HepG2 (cell line): ENCODE results near the gene MON1A. TPM values are rescaled to one million over a fixed set of nuclear protein-coding genes. Genes with fewer than 3 reads are reported as not detected.
A peak's percentile ranks its signal among the peaks of the same experiment; 100 is the strongest.

Experiments used
- ATAC-seq: fragments of 200-7000 bp; cut with Tn5 transposase; 3 replicates; pipeline ENCODE4 v1.9.1; 2020; ENCODE audit warnings: mild to moderate bottlenecking, moderate library complexity
- BruUV-seq: library from RNA; stranded (reverse); fragments of 400-500 nt; replicated peaks from 2 replicates; lab custom pipeline; 2021; lab: Mats Ljungman, UMichigan
- CTCF ChIA-PET: fragments of 300-600 bp; formaldehyde crosslinking; extraction: SDS; loops from one replicate; lab custom pipeline; 2021; ENCODE audit warnings: low total read pairs, inconsistent platforms, low intra/inter-chr PET ratio; lab: Yijun Ruan, JAX
- POLR2A ChIA-PET: fragments of 350-600 bp; sonication (Branson Sonifier 250); formaldehyde crosslinking; loops from one replicate; lab custom pipeline; 2020; ENCODE audit warnings: antibody characterized with exemption, inconsistent platforms; lab: Yijun Ruan, JAX
- DNase-seq: peaks from one replicate; pipeline ENCODE4 v3.0.0-alpha.2; 2015; ENCODE audit warnings: low spot score
- FAIRE-seq: peaks from 3 replicates; lab custom pipeline; 2011; peaks lifted over from hg19 to GRCh38; lab: Jason Lieb, UNC
- H2AFZ ChIP-seq: one replicate; pipeline ENCODE4 v1.6.1; 2011; ENCODE audit warnings: low read length, inconsistent platforms
- H3K27ac ChIP-seq: fragments of 300-600 bp; 3 replicates; pipeline ENCODE4 v1.8.0; 2011; ENCODE audit warnings: mixed run types, mild to moderate bottlenecking, mixed read lengths, low read length, inconsistent platforms; ENCODE audit not compliant: insufficient read depth; ENCODE audit errors: extremely low read length
- H3K27me3 ChIP-seq, 2 experiments: fragments of 200-600 bp in 1 of 2; 2 replicates in 1 of 2; 3 replicates in 1 of 2; pipeline versions ENCODE4 v1.6.0 to v1.8.0; 2011; ENCODE audit warnings: low read length in 2 of 2, mild to moderate bottlenecking in 2 of 2, moderate library complexity in 2 of 2, inconsistent platforms in 1 of 2; ENCODE audit not compliant: insufficient read depth in 2 of 2, control insufficient read depth in 1 of 2
- H3K36me3 ChIP-seq, 2 experiments: fragments of 200-600 bp in 1 of 2; replicated peaks in 1 of 2; 2 replicates in 1 of 2; 3 replicates in 1 of 2; pipeline versions ENCODE4 v1.5.1 to v1.8.0; 2011; ENCODE audit warnings: low read length in 2 of 2, inconsistent platforms in 1 of 2; ENCODE audit not compliant: insufficient read depth in 2 of 2, control insufficient read depth in 1 of 2
- H3K4me1 ChIP-seq: 2 replicates; pipeline ENCODE4 v1.5.1; 2012; ENCODE audit warnings: low read length, inconsistent platforms; ENCODE audit not compliant: insufficient read depth
- H3K4me2 ChIP-seq: 2 replicates; pipeline ENCODE4 v1.6.0; 2011; ENCODE audit warnings: low read depth, low read length, inconsistent platforms
- H3K4me3 ChIP-seq, 3 experiments: fragments of 200-600 bp in 1 of 3; sonication (generic), shearing (Covaris generic) in 1 of 3; replicated peaks in 1 of 3; 2 replicates each; pipeline ENCODE4 v1.5.1; 2011 to 2016; ENCODE audit warnings: low read length in 3 of 3, inconsistent platforms in 2 of 3, low read depth in 2 of 3, mild to moderate bottlenecking in 2 of 3, control low read depth in 1 of 3, mixed read lengths in 1 of 3; ENCODE audit not compliant: insufficient read depth in 1 of 3
- H3K79me2 ChIP-seq: one replicate; pipeline ENCODE4 v1.6.1; 2011; ENCODE audit warnings: low read length, inconsistent platforms; ENCODE audit not compliant: insufficient read depth
- H3K9ac ChIP-seq: 2 replicates; pipeline ENCODE4 v1.6.0; 2011; ENCODE audit warnings: mild to moderate bottlenecking, low read depth, low read length, inconsistent platforms; ENCODE audit not compliant: insufficient read depth
- H3K9me3 ChIP-seq: 2 replicates; pipeline ENCODE4 v1.5.1; 2012; ENCODE audit warnings: mild to moderate bottlenecking, low read length
- H4K20me1 ChIP-seq: 2 replicates; pipeline ENCODE4 v1.6.0; 2011; ENCODE audit warnings: inconsistent platforms, mild to moderate bottlenecking, low read length, moderate library complexity; ENCODE audit not compliant: insufficient read depth
- BCL3 ChIP-seq: sonication (generic); formaldehyde crosslinking; IDR thresholded peaks from 2 replicates; pipeline ENCODE4 v1.5.1; 2020; ENCODE audit warnings: mild to moderate bottlenecking, missing genetic modification reagents, moderate library complexity
- CREB1 ChIP-seq, 2 experiments: fragments of 450-650 bp in 1 of 2; IDR thresholded peaks; 2 replicates each; pipeline ENCODE4 v1.6.1; 2016 to 2017; ENCODE audit warnings: control low read depth in 1 of 2, mild to moderate bottlenecking in 1 of 2, missing compliant biosample characterization in 1 of 2, missing genetic modification characterization in 1 of 2
- HHEX ChIP-seq: IDR thresholded peaks from 2 replicates; pipeline ENCODE4 v1.6.1; 2016; ENCODE audit warnings: control low read depth
- HOXA3 ChIP-seq: sonication (generic); formaldehyde crosslinking; IDR thresholded peaks from 2 replicates; pipeline ENCODE4 v1.5.0; 2020; ENCODE audit warnings: missing genetic modification reagents
- IKZF4 ChIP-seq: sonication (generic); formaldehyde crosslinking; IDR thresholded peaks from 2 replicates; pipeline ENCODE4 v1.5.1; 2020; ENCODE audit warnings: borderline replicate concordance, mild to moderate bottlenecking, low read depth, missing genetic modification reagents; ENCODE audit errors: not compliant biosample characterization
- MIER3 ChIP-seq: IDR thresholded peaks from 2 replicates; pipeline ENCODE4 v1.6.1; 2016; ENCODE audit warnings: missing compliant biosample characterization, borderline replicate concordance
- MIXL1 ChIP-seq: IDR thresholded peaks from 2 replicates; pipeline ENCODE4 v1.6.1; 2016
- MTF2 ChIP-seq: sonication (generic); formaldehyde crosslinking; IDR thresholded peaks from 2 replicates; pipeline ENCODE4 v1.5.0; 2020; ENCODE audit warnings: missing genetic modification reagents, borderline replicate concordance
- RAD21 ChIP-seq: fragments of 450-650 bp; formaldehyde crosslinking; IDR thresholded peaks from 2 replicates; pipeline ENCODE4 v1.5.0; 2020; ENCODE audit warnings: mild to moderate bottlenecking
- ZFP41 ChIP-seq: sonication (generic); formaldehyde crosslinking; IDR thresholded peaks from 2 replicates; pipeline ENCODE4 v1.4.0; 2020; ENCODE audit warnings: mild to moderate bottlenecking, missing genetic modification reagents, borderline replicate concordance
- ZNF263 ChIP-seq: sonication (generic); formaldehyde crosslinking; IDR thresholded peaks from 2 replicates; pipeline ENCODE4 v1.4.0; 2020; ENCODE audit warnings: missing genetic modification reagents
- ZNF333 ChIP-seq: sonication (generic); formaldehyde crosslinking; IDR thresholded peaks from 2 replicates; pipeline ENCODE4 v1.4.0; 2020; ENCODE audit warnings: mild to moderate bottlenecking, missing genetic modification reagents, borderline replicate concordance
- ZNF468 ChIP-seq: sonication (generic); formaldehyde crosslinking; IDR thresholded peaks from 2 replicates; pipeline ENCODE4 v1.8.0; 2022; ENCODE audit warnings: mild to moderate bottlenecking, moderate library complexity, missing genetic modification reagents
- ZNF598 ChIP-seq: sonication (generic); formaldehyde crosslinking; IDR thresholded peaks from 2 replicates; pipeline ENCODE4 v1.5.1; 2020; ENCODE audit warnings: mild to moderate bottlenecking, missing genetic modification reagents, borderline replicate concordance
- WGBS: methylation state at CpG from one replicate; pipeline ENCODE4 v1.1.6; 2017; ENCODE audit warnings: low lambda C conversion rate; 5-methylcytosine and 5-hydroxymethylcytosine counted together
- in situ Hi-C: cut with HindIII; loops from 2 replicates; pipeline ENCODE4 v1.10.0; 2017; ENCODE audit warnings: low pct_unique_long_range_greater_than_20kb; ENCODE audit not compliant: extremely low pct_ligation_motif_present
- intact Hi-C: fragments of 100-400 bp; cut with micrococcal nuclease; formaldehyde crosslinking; loops from one replicate; pipeline ENCODE4 v1.10.0; 2022; ENCODE audit not compliant: unreplicated experiment
- polyA plus RNA-seq, 8 experiments: library from polyadenylated mRNA; depleted of rRNA in 3 of 8; stranded (reverse) in 7 of 8; unstranded in 1 of 8; fragments of >200 nt; fragmentation: Illumina TruSeq in 4 of 8; extraction: Trizol in 4 of 8; gene quantifications; 2 replicates each; pipeline versions ENCODE4 v1.2.1 to v1.2.3, GENCODE V29; 2011 to 2016; ENCODE audit warnings: low read depth in 4 of 8, missing spikeins in 1 of 8, mixed read lengths in 1 of 8; ENCODE audit not compliant: insufficient read depth in 1 of 8
- total RNA-seq, 5 experiments: library from RNA; depleted of rRNA; stranded (reverse); fragments of >200 nt; fragmentation: Illumina TruSeq; extraction: Trizol; gene quantifications; 2 replicates each; pipeline ENCODE4 v1.2.3, GENCODE V29; 2016; ENCODE audit warnings: low read depth in 1 of 5
- TF ChIP-seq, protein P1 (sequence below): sonication (generic); formaldehyde crosslinking; IDR thresholded peaks from 2 replicates; pipeline ENCODE4 v1.4.0; 2020; ENCODE audit warnings: missing genetic modification reagents
- TF ChIP-seq, protein P2 (sequence below): sonication (generic); formaldehyde crosslinking; conservative IDR thresholded peaks from 2 replicates; pipeline ENCODE4 v1.4.0; 2020; ENCODE audit warnings: mild to moderate bottlenecking, missing genetic modification reagents, moderate library complexity

Gene MON1A
- total and polyA plus RNA-seq, 2 of the 13 experiments (the other 11 are each of a cell fraction or from before 2014, with no cell fraction given) = 4.6 to 9.0 TPM

DNA sequence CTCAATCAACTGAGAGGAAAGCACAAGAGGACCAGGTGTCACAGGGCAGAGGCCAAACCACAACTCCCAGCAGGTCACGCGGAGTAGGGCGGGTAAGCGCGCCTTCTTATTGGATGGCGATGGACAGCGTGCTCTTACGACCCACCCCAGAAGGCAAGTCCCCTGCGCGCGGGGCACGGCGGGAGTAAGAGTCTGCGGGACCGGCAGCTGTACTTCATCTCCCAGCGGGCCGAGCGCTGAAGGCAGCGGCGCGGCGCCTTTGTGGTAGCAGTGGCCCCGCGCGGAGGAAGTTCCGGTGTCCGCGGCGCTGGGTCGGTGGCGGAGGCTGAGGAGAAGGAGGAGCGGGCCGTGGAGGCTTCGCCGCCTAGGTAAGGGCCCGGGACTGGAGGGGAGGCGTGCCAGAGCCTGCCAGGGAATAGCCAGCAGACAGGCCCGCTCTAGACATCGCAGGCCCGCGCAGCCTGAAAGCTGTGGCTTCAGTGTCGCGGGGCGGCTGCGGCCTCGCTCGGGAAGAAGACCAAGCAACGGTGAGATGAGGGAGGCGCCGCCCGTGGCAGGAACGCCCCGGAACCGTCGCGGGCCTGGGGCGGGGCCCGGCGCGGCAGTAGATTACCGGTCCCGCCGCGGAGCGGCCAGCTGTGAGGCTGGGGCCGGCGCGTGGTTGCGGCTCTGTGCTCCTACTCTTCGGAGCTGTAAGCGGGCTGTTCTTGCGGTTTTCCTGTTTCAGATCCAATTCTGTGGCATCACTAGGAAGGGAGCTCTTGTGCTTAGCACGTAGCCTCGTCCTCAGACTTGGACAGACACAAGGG lies 10.5 kb upstream of the MON1A start, which contains the start of gene RBM6:
TSS of gene RBM6 (plus strand) at position 293 of the 809 bp plus-strand sequence. CDS start 22,492 bp downstream, outside the sequence.
- CTCF ChIA-PET = interaction anchor here (1.3 kb wide), 1 partner anchor 10 kb away, joined by 3 read pairs; the partner anchor contains the start of gene MON1A
- no peaks in the 10 kb centered on the region for H3K9me3 ChIP-seq
- FAIRE-seq = peak; percentile 92
- peaks cover 35% of the 10 kb centered on the region for H3K4me1 ChIP-seq
- peaks cover 0 to 2% of the 10 kb centered on the region in 2 experiments; a peak in 2 of 5 replicates for H3K27me3 ChIP-seq
- DNase-seq = peak; percentile 97
- peak within 1 kb of the TSS; percentile 90 for H3K9ac ChIP-seq
- H2AFZ ChIP-seq = peak within 1 kb of the TSS; percentile 42
- ATAC-seq = peak; percentile 97
- H3K79me2 ChIP-seq = peaks cover 42% of the 10 kb centered on the region
- POLR2A ChIA-PET = interaction anchor here (0.5 to 3.7 kb wide), 13 partner anchors 9 to 1559 kb away, joined by 3 to 93 read pairs (median 3); partner anchors contain the start of genes MON1A, QRICH1 and RBM5
- peak within 1 kb of the TSS; percentile 92 for H3K4me2 ChIP-seq
- TSS peak; percentile 81 for BruUV-seq
- H3K27ac ChIP-seq = peak within 1 kb of the TSS; percentile 95
- no peaks in the 10 kb centered on the region for H3K36me3 ChIP-seq
- 0% methylated on average over 16 of the region's 74 CpGs for WGBS
- in situ Hi-C loops (no loop called here), intact Hi-C loops (loop anchor here (1.0 kb wide), 1 partner anchor 10 kb away; no protein-coding TSS in a partner anchor)
- H3K4me3 ChIP-seq = peak within 1 kb of the TSS; percentile 84 to 94 (median 93)
- H4K20me1 ChIP-seq = peaks cover 17% of the 10 kb centered on the region
- TF ChIP-seq BCL3 (CRISPR knock-in tag) = peak; percentile 82
- no peak for TF ChIP-seq IKZF4 (CRISPR knock-in tag)
- TF ChIP-seq ZNF263 = peak; percentile 65; the same call in 1 of the 2 replicates
- TF ChIP-seq RAD21 (CRISPR knock-in tag) = peak; percentile 39; the same call in 1 of the 2 replicates
- peak; percentile 54; the same call in 1 of the 2 replicates for TF ChIP-seq MIER3 (CRISPR knock-in tag)
- TF ChIP-seq CREB1 (IDR thresholded peaks at IDR 0.05) = peak; percentile 76
- TF ChIP-seq CREB1 (CRISPR knock-in tag; IDR thresholded peaks at IDR 0.05) = peak; percentile 95
- peak; percentile 89 for TF ChIP-seq ZNF333
- no peak; the same call in 1 of the 2 replicates for TF ChIP-seq ZNF598
- 0 out of 2 replicates have a peak, but pooled peaks have one; percentile 30 for TF ChIP-seq ZNF468 (CRISPR knock-in tag)
- TF ChIP-seq HOXA3 (CRISPR knock-in tag) = peak; percentile 94
- TF ChIP-seq HHEX (CRISPR knock-in tag) = no peak
- TF ChIP-seq MTF2 (CRISPR knock-in tag) = peak; percentile 81; the same call in 1 of the 2 replicates
- TF ChIP-seq, protein P1, sequence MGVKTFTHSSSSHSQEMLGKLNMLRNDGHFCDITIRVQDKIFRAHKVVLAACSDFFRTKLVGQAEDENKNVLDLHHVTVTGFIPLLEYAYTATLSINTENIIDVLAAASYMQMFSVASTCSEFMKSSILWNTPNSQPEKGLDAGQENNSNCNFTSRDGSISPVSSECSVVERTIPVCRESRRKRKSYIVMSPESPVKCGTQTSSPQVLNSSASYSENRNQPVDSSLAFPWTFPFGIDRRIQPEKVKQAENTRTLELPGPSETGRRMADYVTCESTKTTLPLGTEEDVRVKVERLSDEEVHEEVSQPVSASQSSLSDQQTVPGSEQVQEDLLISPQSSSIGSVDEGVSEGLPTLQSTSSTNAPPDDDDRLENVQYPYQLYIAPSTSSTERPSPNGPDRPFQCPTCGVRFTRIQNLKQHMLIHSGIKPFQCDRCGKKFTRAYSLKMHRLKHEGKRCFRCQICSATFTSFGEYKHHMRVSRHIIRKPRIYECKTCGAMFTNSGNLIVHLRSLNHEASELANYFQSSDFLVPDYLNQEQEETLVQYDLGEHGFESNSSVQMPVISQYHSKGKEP (CRISPR knock-in tag) = no peak
- TF ChIP-seq ZFP41 (CRISPR knock-in tag) = no peak
- TF ChIP-seq, protein P2, sequence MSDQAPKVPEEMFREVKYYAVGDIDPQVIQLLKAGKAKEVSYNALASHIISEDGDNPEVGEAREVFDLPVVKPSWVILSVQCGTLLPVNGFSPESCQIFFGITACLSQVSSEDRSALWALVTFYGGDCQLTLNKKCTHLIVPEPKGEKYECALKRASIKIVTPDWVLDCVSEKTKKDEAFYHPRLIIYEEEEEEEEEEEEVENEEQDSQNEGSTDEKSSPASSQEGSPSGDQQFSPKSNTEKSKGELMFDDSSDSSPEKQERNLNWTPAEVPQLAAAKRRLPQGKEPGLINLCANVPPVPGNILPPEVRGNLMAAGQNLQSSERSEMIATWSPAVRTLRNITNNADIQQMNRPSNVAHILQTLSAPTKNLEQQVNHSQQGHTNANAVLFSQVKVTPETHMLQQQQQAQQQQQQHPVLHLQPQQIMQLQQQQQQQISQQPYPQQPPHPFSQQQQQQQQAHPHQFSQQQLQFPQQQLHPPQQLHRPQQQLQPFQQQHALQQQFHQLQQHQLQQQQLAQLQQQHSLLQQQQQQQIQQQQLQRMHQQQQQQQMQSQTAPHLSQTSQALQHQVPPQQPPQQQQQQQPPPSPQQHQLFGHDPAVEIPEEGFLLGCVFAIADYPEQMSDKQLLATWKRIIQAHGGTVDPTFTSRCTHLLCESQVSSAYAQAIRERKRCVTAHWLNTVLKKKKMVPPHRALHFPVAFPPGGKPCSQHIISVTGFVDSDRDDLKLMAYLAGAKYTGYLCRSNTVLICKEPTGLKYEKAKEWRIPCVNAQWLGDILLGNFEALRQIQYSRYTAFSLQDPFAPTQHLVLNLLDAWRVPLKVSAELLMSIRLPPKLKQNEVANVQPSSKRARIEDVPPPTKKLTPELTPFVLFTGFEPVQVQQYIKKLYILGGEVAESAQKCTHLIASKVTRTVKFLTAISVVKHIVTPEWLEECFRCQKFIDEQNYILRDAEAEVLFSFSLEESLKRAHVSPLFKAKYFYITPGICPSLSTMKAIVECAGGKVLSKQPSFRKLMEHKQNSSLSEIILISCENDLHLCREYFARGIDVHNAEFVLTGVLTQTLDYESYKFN = peak; percentile 57
- TF ChIP-seq MIXL1 (CRISPR knock-in tag) = 0 out of 2 replicates have a peak, but pooled peaks have one; percentile 22
